Uterus (tissue), 4 donors: ENCODE results near the gene TMEM255A. TPM values are rescaled to one million over a fixed set of nuclear protein-coding genes. Genes with fewer than 3 reads are reported as not detected.

Experiments
- DNase-seq, 2 donors: peaks; one replicate each; pipeline ENCODE4 v3.0.0-alpha.2; 2019 to 2020
- H3K27ac ChIP-seq, 2 donors: fragments of 200-600 bp; sonication (generic); 1 replicate in 1 of 2; 2 replicates in 1 of 2; pipeline ENCODE4 v1.5.1; 2016 to 2018
- H3K27me3 ChIP-seq, 2 donors: fragments of 200-600 bp; sonication (generic); one replicate each; pipeline ENCODE4 v1.5.1; 2018 to 2019; ENCODE audit warnings: control low read depth in 1 of 2
- H3K36me3 ChIP-seq, 2 donors: fragments of 200-600 bp; sonication (generic); one replicate each; pipeline ENCODE4 v1.5.1; 2019; ENCODE audit warnings: control low read depth in 1 of 2
- H3K4me1 ChIP-seq, 2 donors: fragments of 200-600 bp; sonication (generic); one replicate each; pipeline ENCODE4 v1.5.1; 2018 to 2019; ENCODE audit warnings: control low read depth in 1 of 2
- H3K4me3 ChIP-seq, 2 donors: fragments of 200-600 bp; sonication (generic); 1 replicate in 1 of 2; 2 replicates in 1 of 2; pipeline ENCODE4 v1.5.1; 2018 to 2019; ENCODE audit warnings: mild to moderate bottlenecking in 1 of 2
- H3K9me3 ChIP-seq, 2 donors: fragments of 200-600 bp; sonication (generic); one replicate each; pipeline ENCODE4 v1.5.1; 2019; ENCODE audit warnings: control low read depth in 1 of 2
- CTCF ChIP-seq, 4 experiments: fragments of 200-600 bp in 2 of 4; fragments of 450-650 bp in 2 of 4; sonication (generic) in 2 of 4; IDR thresholded peaks; one replicate each; pipeline ENCODE4 v1.5.1; 2016 to 2019; ENCODE audit warnings: antibody characterized with exemption in 4 of 4, mild to moderate bottlenecking in 2 of 4, moderate library complexity in 1 of 4
- POLR2A ChIP-seq, 2 donors: fragments of 450-650 bp; IDR thresholded peaks; one replicate each; pipeline ENCODE4 v1.6.1; 2016; ENCODE audit warnings: antibody characterized with exemption in 2 of 2, mild to moderate bottlenecking in 1 of 2, moderate library complexity in 1 of 2
- intact Hi-C: fragments of 100-400 bp; cut with DNase I; formaldehyde crosslinking; loops from one replicate; pipeline ENCODE4 v1.15.1; 2023; ENCODE audit warnings: low total_unique reads
- total RNA-seq, 4 donors: library from RNA; depleted of rRNA in 3 of 4; stranded (reverse); fragments of >200 nt in 3 of 4; gene quantifications; one replicate each; pipeline versions ENCODE4 v1.1.0 to v1.2.4, GENCODE V29; 2014 to 2023
- donor health status: DM: yes; HTN: yes; CAD: no.

The TMEM255A gene
- total RNA-seq, 4 donors from 2014 or later = 0.51 to 5.7 (median 1.6) TPM

- Histone ChIP-seq H3K9me3 (no peaks in the 10 kb centered on the region), H3K27me3 (no peaks in the 10 kb centered on the region), H3K4me1 (no peaks in the 10 kb centered on the region), H3K4me3 (no peak overlapping the region), H3K36me3 (no peaks in the 10 kb centered on the region), H3K27ac (no peak overlapping the region)
- no peak for DNase-seq
- no peak for TF ChIP-seq CTCF (IDR thresholded peaks at IDR 0.05)
- no peak for TF ChIP-seq POLR2A (IDR thresholded peaks at IDR 0.05)
- intact Hi-C loops = no loop called here
Measured at GRCh38 chrX:120281761-120282160, 29.5 kb downstream of the TMEM255A start.

- Histone ChIP-seq H3K27me3 (no peaks in the 10 kb centered on the region), H3K36me3 (no peaks in the 10 kb centered on the region), H3K4me3 (no peak overlapping the region), H3K9me3 (no peaks in the 10 kb centered on the region), H3K27ac (no peak overlapping the region), H3K4me1 (no peaks in the 10 kb centered on the region)
- DNase-seq = no peak
- intact Hi-C loops = no loop called here
- no peak for TF ChIP-seq POLR2A (IDR thresholded peaks at IDR 0.05)
- no peak for TF ChIP-seq CTCF (IDR thresholded peaks at IDR 0.05)
Measured at GRCh38 chrX:120281021-120281624, 30.1 kb downstream of the TMEM255A start.

- H3K9me3 ChIP-seq = no peaks in the 10 kb centered on the region
- H3K4me3 ChIP-seq = no peak overlapping the region
- no peaks in the 10 kb centered on the region for H3K27me3 ChIP-seq
- H3K27ac ChIP-seq = no peak overlapping the region
- H3K36me3 ChIP-seq = no peaks in the 10 kb centered on the region
- TF ChIP-seq CTCF (IDR thresholded peaks at IDR 0.05) = no peak
- H3K4me1 ChIP-seq = no peaks in the 10 kb centered on the region
- no peak for DNase-seq
- intact Hi-C loops = no loop called here
Measured at GRCh38 chrX:120274958-120275357, 36.3 kb downstream of the TMEM255A start.

DNA sequence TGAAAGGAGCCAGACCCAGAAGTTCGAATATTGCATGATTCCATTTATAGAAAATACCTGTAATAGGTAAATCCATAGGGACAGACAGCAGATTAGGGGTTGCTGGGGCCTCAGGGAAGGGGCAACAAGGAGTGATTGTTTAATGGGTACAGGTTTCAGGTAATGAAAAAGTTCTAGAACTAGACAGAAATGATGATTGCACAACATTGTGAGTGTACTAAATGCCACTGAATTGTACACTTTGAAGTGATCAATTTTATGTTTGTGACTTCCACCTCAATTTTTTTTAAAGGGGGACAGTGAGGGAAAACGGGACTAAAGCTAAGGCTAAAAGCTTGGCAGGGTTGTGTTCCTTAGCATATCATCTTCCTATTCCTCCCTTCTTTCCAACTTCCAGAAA lies 37.1 kb downstream of the TMEM255A start:
- no peak for TF ChIP-seq CTCF (IDR thresholded peaks at IDR 0.05)
- TF ChIP-seq POLR2A (IDR thresholded peaks at IDR 0.05) = no peak
- no peaks in the 10 kb centered on the region for H3K27me3 ChIP-seq
- H3K4me1 ChIP-seq = no peaks in the 10 kb centered on the region
- DNase-seq = no peak
- no peaks in the 10 kb centered on the region for H3K36me3 ChIP-seq
- H3K9me3 ChIP-seq = no peaks in the 10 kb centered on the region
- intact Hi-C loops = no loop called here
- no peak overlapping the region for H3K27ac ChIP-seq
- no peak overlapping the region for H3K4me3 ChIP-seq

DNA sequence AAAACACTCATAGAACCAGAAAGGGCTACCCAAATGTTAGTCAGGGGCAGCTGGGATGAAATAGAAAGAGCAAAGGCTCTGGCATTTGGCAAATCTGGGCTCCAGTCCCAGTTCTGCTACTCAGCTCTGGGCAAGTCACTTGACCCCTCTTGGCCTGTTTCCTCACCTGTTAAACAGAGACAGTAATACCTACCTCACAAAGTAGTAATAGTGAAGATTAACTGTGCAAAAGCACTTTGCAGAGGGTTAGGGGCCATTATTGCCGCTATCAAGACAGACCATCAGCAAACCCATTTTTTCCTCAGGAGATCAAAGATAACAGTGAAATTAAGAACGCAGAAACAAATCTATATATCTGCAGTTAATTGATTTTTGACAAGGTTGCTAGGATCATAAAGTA lies 40.0 kb downstream of the TMEM255A start:
- Histone ChIP-seq H3K4me3 (no peak overlapping the region), H3K27ac (no peak overlapping the region), H3K9me3 (no peaks in the 10 kb centered on the region), H3K4me1 (no peaks in the 10 kb centered on the region), H3K36me3 (no peaks in the 10 kb centered on the region), H3K27me3 (no peaks in the 10 kb centered on the region)
- TF ChIP-seq POLR2A (IDR thresholded peaks at IDR 0.05) = no peak
- TF ChIP-seq CTCF (IDR thresholded peaks at IDR 0.05) = no peak
- intact Hi-C loops = no loop called here
- DNase-seq = no peak
